ENCODE results near the gene SMIM35.

The SMIM35 gene

DNA sequence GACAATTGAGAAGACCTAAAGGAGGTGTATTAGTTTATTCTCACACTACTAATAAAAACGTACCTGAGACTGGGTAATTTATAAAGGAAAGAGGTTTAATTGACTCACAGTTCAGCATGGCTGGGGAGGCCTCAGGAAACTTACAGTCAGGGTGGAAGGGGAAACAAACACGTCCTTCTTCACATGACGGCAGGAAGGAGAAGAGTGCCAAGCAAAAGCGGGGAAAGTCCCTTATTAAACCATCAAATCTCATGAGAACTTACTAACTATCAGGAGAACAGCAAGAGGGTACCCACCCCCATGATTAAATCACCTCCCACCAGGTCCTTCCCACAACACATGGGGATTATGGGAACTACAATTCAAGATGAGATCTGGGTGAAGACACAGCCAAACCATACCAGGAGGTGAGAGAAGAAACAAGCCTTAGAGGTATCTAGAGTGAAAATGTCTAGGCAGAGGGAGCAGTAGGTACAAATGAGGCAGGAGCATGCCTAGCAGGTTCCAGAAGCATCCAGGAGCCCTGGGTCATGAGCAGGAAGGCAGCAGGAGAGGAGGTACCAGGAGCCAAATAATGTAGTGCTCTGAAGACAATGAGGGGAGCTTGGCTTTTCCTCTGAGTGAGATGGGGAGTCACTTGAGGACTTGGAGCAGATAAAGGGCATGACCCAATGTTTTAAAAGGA, 69.0 kb downstream of the SMIM35 start:
- DNase-seq: no peak

DNA sequence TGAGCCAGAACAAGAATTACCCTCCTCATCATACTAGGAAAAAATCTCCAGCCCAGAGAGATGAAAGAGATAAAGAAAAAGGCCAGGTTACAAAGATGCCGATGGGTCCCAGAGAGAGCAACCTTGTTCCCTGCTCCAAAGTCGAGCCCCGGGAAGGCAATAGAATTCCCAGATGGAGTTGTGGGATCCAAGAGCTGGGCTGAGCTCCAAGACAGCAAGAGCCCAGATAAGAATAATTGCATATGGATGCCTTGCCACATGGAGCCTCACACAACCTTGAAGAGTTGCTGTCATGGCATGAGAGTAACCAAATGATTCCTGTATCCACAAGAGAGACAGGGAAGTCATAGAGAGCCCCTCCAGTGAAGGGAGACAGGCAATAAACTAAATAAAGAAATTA, 69.7 kb downstream of the SMIM35 start:
- DNase-seq: no peak

DNA sequence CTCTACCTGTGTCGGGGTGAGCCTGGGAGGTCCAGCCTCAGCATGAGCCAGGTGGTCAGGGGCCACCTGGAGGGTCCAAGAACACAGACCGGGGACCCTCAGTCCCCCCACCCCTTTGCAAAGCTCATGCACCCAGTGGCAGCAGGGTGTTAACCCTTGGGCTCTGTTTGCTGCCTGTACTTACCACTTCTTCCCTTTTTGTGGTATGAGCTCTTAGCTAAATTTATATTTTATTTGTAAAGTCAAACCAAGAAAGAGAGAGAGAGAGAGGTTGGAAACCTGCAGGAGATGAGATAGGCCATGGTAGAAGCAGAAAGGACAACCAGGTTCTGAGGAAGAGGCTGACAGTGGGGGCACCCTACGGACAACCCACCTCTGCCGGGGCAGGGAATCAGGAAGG, 70.7 kb downstream of the SMIM35 start:
- DNase-seq: no peak

DNA sequence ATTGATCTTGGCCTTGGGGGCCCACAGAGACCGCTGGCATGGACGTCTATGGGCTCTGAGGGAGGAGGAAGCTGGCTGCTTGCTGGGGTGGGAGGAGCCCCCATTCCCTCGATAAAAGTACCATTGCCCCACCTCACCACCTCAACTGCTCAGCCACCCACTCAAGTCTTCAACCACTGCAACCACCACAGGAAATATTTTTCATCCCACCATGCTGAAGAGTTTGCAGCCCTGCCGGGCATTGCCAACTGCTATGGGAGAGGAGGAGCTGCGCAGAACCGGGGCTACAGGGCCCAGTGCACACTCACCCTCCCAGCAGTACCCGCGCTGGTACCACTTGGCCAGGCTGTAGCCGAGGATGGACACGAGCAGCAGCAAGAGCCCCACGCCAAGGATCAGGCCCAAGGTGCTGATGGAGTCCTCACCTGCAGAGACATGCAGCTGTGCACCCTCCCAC, 71.3 kb downstream of the SMIM35 start:
- DNase-seq: peak; percentile 69

DNA sequence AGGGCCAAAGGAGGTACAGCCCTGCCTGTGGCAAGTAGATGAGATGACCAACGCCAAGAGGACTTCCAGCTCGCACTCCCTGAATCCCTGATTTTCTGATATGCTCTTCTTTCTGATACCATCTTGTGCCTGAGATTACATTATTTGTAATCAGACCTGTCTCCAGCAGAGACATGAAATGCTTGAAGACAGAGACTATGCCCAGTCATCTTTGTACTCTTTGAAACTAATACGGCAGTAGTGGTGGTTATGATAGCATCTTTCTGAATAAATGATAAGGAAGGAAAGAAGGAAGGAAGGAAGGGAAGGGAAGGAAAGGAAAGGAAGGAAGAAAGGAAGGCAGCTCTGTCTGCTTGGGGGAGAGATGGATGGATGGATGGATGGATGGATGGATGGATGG, 72.7 kb downstream of the SMIM35 start:
- no peak for DNase-seq

DNA sequence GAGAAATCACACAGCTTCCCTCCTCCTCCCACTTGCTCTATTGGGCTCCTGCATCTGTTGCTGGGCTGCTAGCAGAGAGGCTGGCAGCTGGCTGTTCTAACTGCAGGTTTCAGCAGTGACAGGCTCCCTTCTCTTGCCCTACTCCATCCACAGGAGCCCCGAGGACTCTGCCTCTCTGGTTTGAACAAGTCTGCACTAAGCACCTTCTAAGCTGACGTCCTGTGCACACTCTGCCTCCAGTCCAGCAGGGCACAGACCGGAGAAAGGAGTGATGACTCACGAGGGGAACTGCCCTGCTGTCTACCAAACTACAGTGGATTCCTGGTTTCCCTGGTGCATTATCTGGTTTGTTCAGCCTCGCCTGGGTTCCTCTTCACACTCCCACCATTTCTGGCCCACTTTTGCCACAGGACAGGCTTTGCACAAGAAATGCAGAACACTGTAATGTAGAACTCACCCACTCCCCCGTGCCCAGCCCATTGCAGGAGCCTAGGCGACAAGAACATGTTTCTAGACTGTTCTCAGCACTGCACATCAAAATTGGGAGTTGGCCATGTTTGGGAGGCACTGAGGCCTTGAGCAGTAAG, 74.6 kb downstream of the SMIM35 start:
- DNase-seq: peak; percentile 50

DNA sequence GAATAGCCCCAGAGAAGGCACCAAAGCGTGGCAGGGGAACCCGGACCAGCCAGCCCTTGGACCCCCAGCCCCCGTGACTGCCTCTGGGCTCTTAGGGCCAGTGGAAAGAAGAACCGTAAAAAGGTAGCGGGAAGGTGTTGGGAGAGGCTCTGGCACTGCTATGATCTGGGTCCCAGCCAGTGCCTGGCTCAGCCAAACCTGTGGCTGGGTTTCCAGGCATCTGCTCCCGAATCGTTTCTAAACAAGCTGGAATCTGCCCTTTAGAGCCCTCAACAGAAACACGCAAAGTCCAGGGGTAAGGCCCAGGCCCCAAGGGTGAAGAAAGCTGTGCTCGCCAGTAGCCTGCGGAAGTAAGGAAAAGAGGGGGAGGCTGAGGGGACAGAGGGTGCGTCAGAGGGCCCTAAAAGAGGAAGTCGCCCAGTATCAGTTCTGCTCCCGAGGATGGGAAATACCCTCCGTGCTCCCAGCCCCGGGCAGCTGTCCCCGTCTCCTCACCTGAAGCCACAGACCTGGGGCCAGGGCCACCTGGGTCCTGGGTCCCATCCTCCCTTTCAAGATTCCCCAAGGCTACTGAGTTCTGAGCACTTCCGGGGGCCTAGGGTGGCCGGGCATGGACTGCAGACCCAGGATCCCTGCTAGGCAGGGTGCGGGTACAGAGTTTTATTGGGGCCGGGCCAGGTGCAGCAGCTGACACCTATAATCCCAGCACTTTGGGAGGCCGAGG, 75.9 kb downstream of the SMIM35 start:
- DNase-seq: no peak

DNA sequence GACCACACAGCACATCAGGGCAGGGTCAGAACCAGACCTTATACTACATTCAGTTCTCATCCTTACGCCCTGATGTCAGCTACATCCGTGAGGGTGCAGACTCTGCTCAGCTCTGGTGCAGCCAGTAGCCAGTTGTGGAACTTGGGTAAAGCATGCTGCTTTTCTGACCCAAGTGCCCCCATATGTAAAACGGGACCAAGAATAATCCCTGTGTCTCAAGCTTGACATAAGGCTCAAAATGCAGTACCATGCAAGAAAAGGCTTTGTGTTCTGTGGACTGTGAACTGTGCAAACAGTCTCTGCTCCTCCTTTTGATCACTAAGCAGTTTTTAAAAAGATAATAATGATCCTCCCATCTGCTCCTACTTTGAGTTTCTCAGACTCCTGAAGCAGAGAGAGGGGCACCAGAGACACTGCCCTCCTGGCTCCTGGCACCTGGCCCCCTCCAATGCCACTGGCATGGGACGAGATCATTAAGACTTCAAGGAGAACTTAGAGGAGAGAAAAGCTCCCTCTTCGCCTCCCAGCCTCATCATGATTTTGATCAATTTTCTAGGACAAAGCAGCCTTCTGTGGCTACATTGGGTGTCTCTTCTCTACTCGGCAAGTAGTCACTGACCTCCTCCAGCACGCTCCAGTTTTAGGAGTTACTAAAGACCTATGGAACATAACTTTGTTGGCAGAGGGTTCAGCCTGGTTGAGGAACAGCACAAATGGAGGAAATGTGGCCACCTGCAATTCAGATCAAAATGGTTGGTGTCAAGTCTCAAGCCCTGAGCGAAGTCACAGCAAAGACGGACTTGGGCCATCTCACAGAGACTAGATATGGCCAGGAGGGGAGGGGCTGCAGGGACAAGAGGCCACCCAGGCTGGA, 76.7 kb downstream of the SMIM35 start:
- no peak for DNase-seq

DNA sequence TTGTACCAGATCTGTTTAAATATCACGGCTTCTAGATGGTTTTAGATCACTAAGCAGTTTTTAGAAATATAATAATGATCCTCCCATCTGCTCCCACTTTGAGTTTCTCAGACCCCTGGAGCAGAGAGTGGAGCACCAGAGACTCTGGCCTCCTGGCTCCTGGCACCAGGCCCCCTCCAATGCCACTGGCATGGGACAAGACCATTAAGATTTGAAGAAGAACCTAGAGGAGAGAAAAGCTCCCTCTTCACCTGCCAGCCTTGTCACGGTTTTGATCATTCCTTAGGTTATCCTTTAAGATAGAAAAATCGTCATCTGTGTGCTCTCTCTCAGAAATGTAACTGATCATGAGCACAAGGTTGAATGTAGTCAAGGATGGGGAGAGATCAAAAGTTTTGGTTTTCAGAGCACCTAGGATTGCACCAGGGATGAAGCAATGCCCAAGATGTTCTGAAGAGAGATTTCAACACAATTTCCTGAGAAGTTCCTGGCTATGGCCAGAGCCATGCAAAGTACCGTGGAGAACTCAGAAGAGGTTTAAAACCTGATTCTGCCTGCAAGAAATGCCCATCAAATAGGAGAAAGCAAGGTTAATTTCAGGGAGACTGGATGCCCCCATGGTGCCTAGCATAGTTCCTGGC, 78.4 kb downstream of the SMIM35 start:
- no peak for DNase-seq

DNA sequence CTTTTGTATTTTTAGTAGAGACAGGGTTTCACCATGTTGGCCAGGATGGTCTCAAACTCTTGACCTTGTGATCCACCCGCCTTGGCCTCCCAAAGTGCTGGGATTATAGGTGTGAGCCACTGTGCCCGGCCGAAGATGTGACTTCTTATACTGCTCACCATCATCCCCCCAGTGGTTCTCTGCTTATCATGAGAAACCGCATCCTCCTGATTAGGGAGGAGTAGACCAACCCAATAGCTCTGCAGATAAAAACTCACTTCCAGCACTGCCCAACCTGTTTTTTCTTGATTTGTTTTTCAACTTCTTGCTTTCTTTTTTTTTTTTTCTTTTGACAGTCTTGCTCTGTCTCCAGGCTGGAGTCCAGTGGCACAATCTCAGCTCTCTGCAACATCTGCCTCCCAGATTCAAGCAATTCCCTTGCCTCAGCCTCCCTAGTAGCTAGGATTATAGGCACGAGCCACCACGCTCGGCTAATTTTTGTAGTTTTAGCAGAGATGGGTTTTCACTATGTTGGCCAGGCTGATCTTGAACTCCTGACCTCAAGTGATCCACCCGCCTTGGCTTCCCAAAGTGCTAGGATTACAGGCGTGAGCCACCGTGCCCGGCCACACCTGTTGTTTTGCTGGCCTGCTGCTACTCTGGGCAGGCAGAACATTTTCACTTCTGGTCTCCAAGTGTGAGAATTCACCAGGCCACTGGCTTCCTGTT, 79.0 kb downstream of the SMIM35 start:
- peak; percentile 48 for DNase-seq

DNA sequence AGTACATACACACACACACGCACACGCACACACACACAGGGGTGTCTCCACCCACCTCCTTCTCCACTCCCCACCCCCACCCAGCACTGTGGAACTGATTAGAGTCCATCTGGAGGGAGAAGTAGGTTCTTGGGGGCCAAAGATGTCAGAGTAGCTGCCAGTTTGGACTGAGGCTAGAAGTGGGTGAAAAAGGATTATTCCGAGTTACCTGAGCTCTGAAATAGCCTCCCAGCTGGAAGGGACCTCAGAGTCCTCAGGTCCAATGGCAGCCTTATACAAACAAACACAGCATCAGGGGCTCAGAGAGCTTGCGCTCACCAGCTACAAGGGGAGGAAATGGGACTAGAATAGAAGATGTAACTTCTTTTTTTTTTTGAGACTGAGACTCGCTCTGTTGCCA, 79.7 kb downstream of the SMIM35 start:
- peak; percentile 30 for DNase-seq

DNA sequence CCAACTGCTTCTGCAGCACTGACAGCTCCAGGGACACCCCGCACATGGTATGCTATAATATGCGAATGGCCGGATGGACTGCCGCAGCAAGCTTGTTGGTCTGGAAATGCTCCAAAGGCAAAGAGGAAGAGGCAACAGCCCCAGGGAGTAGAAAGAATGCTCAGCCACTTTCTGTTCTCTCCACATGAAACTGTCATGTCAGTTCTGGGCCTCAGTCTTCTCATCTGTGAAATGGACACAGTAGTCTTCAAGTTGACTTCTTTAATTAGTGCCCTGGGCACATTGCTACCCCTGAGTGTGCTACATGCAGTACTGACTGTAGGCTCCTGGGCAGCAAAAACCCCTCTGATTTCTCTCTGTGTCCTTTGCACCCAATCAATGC, 80.6 kb downstream of the SMIM35 start:
- DNase-seq: no peak

DNA sequence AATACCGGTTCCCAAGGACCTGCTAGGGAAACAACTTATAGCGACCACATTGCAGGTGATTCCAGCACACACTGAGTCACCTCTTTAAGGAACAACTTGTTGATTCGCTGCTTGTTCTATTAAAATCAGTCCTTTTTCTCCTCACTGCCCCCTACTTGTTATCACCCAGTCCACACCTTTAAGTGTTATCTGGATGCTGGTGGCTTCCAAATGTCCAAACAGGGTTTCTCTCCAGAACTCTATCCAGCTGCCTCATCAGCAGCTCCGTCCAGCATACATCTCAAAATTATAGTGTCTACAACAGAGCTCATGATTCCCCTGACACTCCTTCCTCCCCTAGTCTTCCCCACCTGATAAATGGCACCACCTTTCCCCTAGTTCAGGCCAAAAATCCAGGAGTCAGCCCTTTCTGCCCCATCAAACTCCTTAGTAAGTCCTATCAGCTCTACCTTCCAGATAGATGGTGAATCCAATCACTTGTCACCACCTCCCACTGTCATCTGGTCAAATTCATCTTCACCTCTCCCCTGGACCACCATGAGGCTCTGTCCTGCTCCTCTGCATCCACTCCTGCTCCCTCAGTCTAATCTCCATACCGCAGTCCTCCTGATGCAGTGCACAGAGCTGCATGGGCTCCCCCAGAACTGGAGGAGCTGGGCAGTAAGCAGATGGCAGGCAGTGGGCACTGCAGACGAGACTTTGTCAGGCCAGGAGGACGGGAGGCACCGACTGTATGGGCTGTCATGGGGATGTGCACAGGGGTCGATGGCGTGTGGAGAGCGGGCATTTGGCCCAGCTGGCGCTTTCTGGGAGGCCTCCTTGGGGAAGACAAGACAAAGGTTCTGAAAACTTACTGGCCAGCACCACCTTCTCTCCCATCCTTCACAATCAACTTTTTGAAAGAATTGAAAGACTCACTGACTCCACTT, 81.3 kb downstream of the SMIM35 start:
- DNase-seq: no peak

DNA sequence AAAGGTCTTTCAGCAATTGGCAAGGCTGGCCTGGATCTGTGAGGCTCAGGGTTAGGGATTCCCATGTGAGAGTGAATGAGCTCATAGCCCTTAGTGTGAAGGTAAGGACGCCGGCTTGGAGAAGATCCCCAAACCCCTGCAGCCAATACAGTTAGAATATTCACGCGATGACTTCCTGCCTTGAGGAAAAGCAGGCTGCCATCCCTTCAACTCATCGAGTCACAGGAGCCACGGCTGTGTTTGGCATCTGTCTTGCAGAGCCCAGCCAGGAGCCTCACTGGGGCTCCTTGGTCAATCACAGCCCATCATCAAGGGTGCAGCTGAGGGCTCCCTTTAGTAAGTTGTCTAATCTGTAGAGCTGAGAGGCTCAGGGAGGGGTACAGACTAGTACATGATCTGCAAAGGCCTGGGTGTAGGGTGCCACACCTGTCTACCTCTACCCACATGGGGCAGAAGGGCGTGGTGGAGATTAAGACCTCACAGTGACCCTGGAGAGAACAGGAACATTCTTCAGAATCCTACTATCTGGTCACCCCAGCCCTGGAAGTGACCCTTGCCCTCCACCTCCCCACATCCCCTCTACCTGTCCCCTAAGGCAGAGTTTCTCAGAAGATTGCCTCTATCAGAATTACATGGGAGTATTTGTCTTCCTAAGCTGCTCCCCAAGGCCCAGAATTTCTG, 82.1 kb downstream of the SMIM35 start:
- peak; percentile 33 for DNase-seq

DNA sequence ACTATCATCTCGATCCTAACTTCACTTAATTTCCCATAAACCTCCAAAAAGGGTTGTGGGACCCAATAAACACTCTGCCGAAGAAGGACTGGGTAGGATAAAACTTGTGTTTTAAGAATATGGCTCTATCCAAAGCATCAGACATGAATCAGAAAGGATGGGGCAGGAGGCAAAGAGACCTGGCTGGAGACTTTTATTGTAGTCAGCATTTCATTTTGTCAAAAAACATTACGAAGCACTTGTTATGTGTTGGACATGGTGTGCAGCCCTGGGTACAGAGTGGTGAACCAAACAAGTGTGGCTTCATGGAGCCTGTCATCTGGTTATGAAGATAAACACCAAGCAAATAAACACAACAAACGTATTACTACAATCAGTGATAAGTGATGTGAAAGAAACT, 83.3 kb downstream of the SMIM35 start:
- DNase-seq: peak; percentile 34

DNA sequence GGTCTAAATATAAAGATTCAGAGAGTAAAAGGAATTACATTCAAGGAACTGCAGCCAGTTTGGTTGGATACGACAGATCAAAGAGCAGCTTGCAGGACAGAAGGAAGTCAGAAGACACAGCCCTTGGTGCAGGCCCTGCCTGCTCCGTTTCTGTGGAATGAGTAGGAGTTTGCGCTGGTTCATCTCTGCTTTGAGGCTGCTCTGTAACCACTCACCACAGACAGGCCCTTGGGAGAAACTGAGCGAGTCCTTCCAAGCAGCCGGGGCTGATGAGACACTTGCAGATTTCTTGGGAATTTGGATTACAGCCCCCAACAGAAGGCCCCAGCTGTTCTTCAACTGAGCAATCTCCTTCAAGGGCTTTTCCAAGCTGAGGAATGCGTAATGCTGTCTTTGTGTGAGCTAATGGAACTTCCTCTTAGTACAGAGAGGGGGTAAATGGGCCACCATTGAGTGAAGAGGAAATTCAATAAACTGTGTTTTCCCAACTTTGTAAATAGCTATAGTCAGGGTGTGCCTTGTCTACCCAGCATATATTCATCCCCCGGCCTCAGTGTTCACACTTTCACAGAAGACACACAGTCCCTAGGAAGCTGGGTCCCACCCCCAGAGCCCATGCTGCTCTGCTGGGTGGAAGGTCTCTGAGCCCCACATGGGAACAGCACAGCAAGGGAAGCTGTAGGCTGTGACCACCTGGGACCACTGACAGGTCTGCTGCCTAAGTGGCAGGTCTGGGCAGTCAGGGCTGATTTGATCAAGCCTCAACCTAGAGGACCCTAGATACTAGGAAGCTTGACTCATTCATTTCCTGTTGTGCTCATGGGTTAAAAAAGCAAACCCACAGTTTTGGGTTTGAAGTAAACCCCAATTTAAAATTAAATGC, 84.0 kb downstream of the SMIM35 start:
- DNase-seq: peak; percentile 84

DNA sequence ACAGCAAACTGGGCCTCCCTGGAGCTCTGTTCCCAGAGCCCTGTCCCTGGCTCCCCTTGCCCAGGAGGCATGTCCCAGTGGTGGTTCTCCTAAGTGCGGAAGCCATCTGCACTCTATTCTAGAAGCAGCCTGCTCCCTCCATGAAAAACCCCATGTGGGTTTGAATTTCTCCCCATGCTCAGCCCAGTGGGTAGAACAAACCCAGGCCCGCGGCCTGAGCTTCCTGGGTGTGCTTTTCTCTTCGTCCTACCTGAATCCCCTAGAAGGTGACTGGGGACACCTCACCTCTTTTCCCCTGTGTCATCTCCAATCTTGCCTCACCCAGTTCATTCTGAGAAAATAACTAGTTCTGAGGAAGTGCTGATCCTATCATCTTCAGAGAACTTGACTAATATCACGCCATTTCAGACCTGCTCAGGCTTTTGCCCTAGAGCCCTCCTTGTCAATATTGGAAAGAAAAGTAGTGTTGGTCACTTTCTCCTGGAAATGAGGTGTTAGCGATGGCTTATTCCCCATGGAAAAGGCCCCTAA, 84.7 kb downstream of the SMIM35 start:
- peak; percentile 81 for DNase-seq

DNA sequence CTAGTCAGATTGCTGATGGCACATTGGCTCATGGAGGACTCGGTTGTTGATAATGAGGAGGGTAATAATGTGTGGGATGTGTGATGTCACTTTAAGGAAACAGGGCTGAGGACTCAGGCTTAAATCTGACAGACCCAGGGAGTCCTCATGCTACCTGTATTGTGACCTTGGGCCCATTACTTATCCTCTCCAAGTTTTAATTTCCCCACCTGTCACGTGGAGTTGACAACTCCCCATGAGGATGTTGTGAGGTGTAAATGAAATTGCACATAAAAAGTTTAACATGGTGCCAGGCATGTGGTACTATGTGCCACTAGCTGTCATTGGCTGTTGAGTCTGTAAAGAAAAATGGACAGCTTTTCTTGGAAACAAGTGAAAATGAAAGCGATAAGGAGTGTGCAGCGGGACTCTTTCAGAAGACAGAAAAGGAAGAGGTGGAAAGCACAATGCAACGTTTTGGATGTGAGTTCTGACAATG, 85.2 kb downstream of the SMIM35 start:
- DNase-seq: no peak

DNA sequence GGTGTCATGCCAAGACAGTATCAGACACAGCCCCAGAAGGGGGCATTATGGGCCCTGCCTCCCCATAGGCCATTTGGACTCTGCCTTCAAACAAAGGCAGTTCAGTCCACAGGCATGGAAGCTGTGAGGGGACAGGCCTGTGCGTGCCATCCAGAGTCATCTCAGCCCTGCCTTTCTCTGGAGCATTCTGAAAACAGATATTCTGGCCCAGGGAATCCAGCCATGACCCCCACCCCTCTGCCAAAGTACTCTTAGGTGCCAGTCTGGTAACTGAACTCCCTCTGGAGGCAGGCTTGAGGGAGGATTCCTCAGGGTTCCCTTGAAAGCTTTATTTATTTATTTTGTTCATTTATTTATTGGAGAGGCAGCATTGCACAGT, 85.9 kb downstream of the SMIM35 start:
- DNase-seq: peak; percentile 37
